GM19035 (cell line): Measurements from ENCODE around the gene NUDT7.

ENCODE experiments used
- ATAC-seq: cut with Tn5 transposase; IDR thresholded peaks from one replicate; pipeline ENCODE4 v1.9.1; 2021; ENCODE audit not compliant: unreplicated experiment

Gene NUDT7

GRCh38 chr16:77722309-77723107 lies at the start of gene NUDT7:
TSS of gene NUDT7 (plus strand) at chr16:77722514. CDS start at chr16:77722583, 69 bp downstream.
- ATAC-seq: peak; percentile 92

GRCh38 chr16:77674888-77675287 lies 47.4 kb upstream of the NUDT7 start:
- ATAC-seq: no peak

- no peak for ATAC-seq
Measured at GRCh38 chr16:77675464-77676324, 46.6 kb upstream of the NUDT7 start.

- no peak for ATAC-seq
Measured at GRCh38 chr16:77677129-77677528, 45.2 kb upstream of the NUDT7 start.

DNA sequence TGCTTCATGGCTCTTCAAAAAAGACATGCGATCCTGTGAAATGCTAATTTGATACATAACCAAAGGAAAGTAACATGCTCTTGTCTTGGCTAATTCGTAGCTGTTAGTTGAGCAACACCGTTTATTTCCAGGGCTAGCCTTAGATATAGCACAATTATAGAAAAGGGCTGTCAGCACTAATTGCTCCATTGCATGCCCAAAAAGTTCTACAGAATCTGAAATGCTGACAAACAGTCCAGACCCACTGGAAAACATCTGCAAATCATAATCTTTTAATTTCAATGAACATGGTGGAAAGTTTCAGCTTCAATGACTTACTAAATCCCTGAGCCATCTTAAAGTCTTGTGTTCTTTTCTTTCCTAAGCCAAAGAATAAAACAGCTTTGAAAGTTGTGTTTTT lies 42.9 kb upstream of the NUDT7 start:
- ATAC-seq: no peak

DNA sequence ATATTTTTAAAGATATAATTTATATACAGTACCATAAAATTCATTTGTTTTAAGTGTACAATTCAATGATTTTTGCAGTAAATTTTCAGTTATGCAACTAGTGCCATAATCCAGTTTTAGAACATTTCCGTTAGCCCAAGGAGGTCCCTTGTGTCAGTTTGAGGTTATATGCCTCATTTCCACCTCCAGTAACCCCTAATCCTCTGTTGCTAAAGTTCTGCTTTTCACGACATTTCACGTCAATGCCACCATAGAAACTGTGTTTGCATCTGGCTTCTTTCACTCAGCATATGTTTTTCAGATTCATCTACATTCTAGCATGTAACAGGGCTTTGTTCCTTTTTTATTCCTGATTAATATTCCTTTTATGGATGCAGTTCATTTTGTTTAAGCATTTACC lies 42.4 kb upstream of the NUDT7 start:
- no peak for ATAC-seq

DNA sequence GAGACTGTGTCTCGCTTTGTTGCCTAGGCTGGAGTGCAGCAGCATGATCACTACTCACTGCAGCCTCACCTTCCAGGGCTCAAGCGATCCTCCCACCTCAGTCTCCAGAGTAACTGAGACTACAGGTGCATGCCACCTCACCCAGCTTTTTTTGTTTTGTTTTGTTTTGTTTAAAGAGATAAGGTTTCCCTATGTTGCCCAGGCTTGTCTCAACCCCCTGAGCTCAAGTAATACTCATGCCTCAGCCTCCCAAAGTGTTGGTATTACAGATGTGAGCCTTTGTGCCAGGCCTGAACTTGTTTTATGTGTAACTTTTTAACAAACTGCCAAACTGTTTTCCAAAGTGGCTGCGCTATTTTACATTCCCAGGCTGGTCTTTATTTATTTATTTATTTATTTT lies 41.8 kb upstream of the NUDT7 start:
- ATAC-seq: no peak

- ATAC-seq: no peak
Measured at GRCh38 chr16:77682586-77682985, 39.7 kb upstream of the NUDT7 start.

DNA sequence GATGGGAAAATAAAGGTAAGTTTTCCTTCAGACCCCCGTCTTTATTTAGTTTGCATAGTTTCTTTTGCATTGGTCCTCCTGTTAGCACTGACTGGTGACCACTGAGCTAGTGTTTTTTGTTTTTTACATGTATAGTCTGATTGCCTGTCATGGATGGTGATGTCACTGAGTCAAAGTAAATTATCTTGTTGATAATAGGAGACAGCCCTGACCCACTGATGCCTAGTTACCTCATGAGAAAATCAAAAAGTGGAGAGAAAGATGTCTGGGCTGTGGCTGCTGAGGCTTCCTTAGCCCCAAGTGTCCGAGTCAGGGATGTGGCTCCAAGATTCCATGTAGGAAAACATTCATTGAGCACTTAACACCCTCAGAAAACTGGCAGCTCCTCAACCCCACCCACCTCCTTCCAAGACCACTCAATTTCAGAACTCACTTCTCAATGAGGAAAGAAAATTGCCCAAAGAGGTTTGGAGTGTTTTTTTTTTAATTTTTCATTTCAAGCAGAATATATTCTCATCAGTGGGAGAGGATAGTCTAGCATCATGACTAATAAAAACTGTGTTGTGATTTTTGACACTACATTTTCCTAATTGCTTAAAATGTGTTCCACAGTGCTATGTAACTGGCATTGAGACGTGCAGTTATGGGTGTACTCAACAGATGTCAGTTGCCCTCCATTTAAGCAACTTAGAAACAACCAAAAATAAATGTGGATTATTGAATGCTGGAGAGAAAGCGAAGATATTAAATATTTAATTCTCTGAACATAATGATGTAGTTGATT lies 38.7 kb upstream of the NUDT7 start:
- ATAC-seq: no peak

- no peak for ATAC-seq
Measured at GRCh38 chr16:77684181-77684526, 38.2 kb upstream of the NUDT7 start.

DNA sequence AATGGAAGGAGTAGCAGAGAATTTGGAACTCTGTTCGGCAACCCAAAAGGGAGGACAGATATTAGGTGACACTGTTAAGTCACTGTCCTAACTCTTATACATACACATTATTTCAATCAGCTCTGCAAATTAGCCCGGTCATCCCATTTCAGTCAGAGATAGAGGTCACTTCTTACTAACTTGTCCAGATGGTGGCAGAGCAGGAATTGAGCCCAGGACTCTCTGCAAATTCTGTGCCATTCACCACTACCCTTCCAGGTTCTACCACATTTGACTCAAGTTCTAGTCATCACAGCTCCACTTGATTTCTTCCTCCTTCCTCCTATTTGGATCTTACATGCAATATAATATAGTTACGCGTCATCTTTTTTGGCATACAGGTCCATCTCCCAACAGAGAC lies 35.9 kb upstream of the NUDT7 start:
- no peak for ATAC-seq

- ATAC-seq: no peak
Measured at GRCh38 chr16:77689971-77690370, 32.3 kb upstream of the NUDT7 start.

DNA sequence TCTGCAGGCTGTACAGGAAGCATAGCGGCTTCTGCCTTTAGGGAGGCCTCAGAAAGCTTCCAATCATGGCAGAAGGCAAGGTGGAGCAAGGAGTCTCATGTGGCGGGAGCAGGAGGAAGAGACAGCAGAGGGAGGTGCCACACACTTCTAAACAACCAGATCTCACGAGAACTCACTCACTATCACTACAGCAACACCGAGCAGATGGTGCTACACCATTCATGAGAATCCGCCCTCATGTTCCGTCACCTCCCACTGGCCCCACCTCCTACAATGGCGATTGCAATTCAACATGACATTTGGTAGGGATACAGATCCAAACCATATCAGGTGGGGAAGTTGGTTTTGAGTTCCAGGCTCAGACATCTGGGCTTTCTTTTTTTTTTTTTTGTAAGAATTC lies 31.9 kb upstream of the NUDT7 start:
- no peak for ATAC-seq

DNA sequence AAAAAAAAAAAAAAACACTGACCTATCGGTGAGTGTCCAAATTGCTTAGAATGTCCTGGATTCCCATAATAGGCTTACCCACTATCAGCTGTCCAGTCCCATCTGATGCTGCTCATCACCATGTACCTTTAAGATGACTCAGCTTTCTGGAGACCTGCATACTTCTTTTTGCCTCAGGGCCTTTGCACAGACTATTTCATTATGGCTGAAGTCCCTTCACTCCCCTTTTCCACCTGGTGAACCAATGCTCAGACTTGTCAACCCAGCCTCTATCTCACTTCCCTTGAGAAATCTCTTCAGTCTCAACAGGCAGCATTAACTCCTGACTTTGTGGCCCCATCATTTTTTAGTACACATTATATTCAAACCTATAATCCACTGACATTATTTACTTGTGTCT lies 29.7 kb upstream of the NUDT7 start:
- no peak for ATAC-seq

DNA sequence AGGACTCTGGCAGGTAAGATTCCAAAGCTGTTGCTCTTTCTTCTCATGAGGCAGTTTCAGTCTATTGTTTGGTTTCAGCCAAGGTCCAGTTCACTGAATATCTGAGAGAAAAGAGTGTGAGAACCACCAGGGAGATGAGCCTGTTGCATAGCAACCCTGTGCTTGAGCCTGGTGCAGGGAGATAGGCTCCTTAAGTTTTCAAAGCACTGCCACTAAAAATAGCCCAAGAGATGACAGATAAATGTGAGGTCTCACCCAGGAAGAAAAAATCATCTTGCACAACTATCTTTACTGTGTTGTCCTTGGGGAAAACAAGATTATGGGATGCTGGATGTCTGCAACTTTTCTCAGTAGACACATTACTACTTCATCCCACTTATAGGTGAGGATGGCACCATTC lies 26.2 kb upstream of the NUDT7 start:
- ATAC-seq: no peak

DNA sequence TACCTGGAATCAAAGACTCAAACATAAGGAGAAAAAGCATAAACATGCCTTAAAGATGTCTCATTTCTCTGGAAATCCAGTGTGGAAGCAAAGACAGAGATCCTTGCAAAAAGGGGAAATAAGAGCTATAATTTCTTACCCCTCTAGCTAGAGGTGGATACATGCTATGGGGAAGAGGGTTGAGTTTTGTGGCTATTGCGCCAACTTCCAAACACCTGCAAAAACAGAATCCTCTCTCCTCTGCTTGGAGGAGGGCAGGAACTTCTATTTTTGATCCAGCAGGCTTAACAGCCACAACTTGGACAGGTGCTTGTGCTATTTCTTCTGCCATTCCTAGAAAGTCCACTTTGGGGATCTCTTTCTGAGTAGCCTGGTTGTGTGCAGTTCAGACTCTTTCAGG lies 21.5 kb upstream of the NUDT7 start:
- no peak for ATAC-seq

- ATAC-seq: no peak
Measured at GRCh38 chr16:77705351-77705750, 17.0 kb upstream of the NUDT7 start.

- ATAC-seq: no peak
Measured at GRCh38 chr16:77711179-77711578, 11.1 kb upstream of the NUDT7 start.

DNA sequence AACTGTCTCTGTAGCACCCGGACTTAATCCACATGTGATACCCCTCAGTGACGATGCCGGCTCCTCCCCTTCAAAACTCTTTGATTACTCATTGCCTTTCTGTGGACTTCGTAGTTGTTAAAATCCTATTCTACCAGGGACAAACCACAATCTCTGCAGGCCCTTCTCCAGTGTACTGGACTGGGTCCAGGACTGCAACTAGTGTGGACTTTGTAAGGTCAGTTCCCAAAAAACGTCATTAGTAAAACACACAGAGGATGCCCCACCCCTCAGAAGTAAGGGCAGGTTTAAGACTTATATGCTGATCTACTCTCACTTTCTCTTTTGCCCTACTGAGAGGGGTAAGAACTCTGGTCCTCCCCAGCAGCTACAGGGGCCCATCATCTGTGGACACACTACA lies 10.5 kb upstream of the NUDT7 start:
- no peak for ATAC-seq

- ATAC-seq: no peak
Measured at GRCh38 chr16:77715145-77715544, 7.2 kb upstream of the NUDT7 start.

GRCh38 chr16:77721752-77722308 lies 484 bp upstream of the NUDT7 start:
- peak; percentile 26 for ATAC-seq
